ENCODE measurements around the gene FGFBP3.
"Not testable (repeated sequence)": the region's sequence is repeated elsewhere in the genome, so short reads cannot be mapped to it uniquely, and the experiment has no call there.

The FGFBP3 gene

GRCh38 chr10:91907033-91907594 lies 2.2 kb downstream of the FGFBP3 start:
- no peak for DNase-seq
- Histone ChIP-seq H3K27ac (ENCODE audit: insufficient read depth, low read length, poor library complexity, severe bottlenecking) (no peak overlapping the region), H3K4me3 (ENCODE audit: insufficient read depth, low read depth, low read length, poor library complexity, severe bottlenecking) (no peak overlapping the region), H3K4me1 (ENCODE audit: control insufficient read depth, insufficient read depth, low read length, poor library complexity, severe bottlenecking) (peaks cover 13% of the 10 kb centered on the region), H3K36me3 (ENCODE audit: control insufficient read depth, insufficient read depth, low read length) (no peaks in the 10 kb centered on the region), H3K9me3 (ENCODE audit: control insufficient read depth, low read length) (no peaks in the 10 kb centered on the region), H3K27me3 (replicated peaks; ENCODE audit: control insufficient read depth, insufficient read depth, low read length, poor library complexity, severe bottlenecking) (no peaks in the 10 kb centered on the region)

GRCh38 chr10:91901784-91902677 lies 7.3 kb downstream of the FGFBP3 start:
- Histone ChIP-seq H3K4me1 (ENCODE audit: control insufficient read depth, insufficient read depth, low read length, poor library complexity, severe bottlenecking) (no peaks in the 10 kb centered on the region), H3K27ac (ENCODE audit: insufficient read depth, low read length, poor library complexity, severe bottlenecking) (no peak overlapping the region), H3K4me3 (ENCODE audit: insufficient read depth, low read depth, low read length, poor library complexity, severe bottlenecking) (no peak overlapping the region), H3K36me3 (ENCODE audit: control insufficient read depth, insufficient read depth, low read length) (no peaks in the 10 kb centered on the region), H3K27me3 (replicated peaks; ENCODE audit: control insufficient read depth, insufficient read depth, low read length, poor library complexity, severe bottlenecking) (no peaks in the 10 kb centered on the region), H3K9me3 (ENCODE audit: control insufficient read depth, low read length) (no peaks in the 10 kb centered on the region)
- no peak for DNase-seq

- H3K9me3 ChIP-seq (ENCODE audit: control insufficient read depth, low read length), result no peaks in the 10 kb centered on the region
- DNase-seq, result no peak
- H3K36me3 ChIP-seq (ENCODE audit: control insufficient read depth, insufficient read depth, low read length), result no peaks in the 10 kb centered on the region
- no peaks in the 10 kb centered on the region for H3K27me3 ChIP-seq (replicated peaks; ENCODE audit: control insufficient read depth, insufficient read depth, low read length, poor library complexity, severe bottlenecking)
- no peaks in the 10 kb centered on the region for H3K4me1 ChIP-seq (ENCODE audit: control insufficient read depth, insufficient read depth, low read length, poor library complexity, severe bottlenecking)
- no peak overlapping the region for H3K27ac ChIP-seq (ENCODE audit: insufficient read depth, low read length, poor library complexity, severe bottlenecking)
- H3K4me3 ChIP-seq (ENCODE audit: insufficient read depth, low read depth, low read length, poor library complexity, severe bottlenecking), result no peak overlapping the region
These were observed 11.9 kb downstream of the FGFBP3 start for GRCh38 chr10:91897421-91897820.

- H3K27me3 ChIP-seq (replicated peaks; ENCODE audit: control insufficient read depth, insufficient read depth, low read length, poor library complexity, severe bottlenecking), result no peaks in the 10 kb centered on the region
- H3K27ac ChIP-seq (ENCODE audit: insufficient read depth, low read length, poor library complexity, severe bottlenecking), result no peak overlapping the region
- H3K4me1 ChIP-seq (ENCODE audit: control insufficient read depth, insufficient read depth, low read length, poor library complexity, severe bottlenecking), result no peaks in the 10 kb centered on the region
- H3K4me3 ChIP-seq (ENCODE audit: insufficient read depth, low read depth, low read length, poor library complexity, severe bottlenecking), result no peak overlapping the region
- no peaks in the 10 kb centered on the region for H3K36me3 ChIP-seq (ENCODE audit: control insufficient read depth, insufficient read depth, low read length)
- no peaks in the 10 kb centered on the region for H3K9me3 ChIP-seq (ENCODE audit: control insufficient read depth, low read length)
- no peak for DNase-seq
These were observed 13.0 kb downstream of the FGFBP3 start for GRCh38 chr10:91896212-91896756.

GRCh38 chr10:91894261-91894685 lies 15.0 kb downstream of the FGFBP3 start:
- H3K4me3 ChIP-seq (ENCODE audit: insufficient read depth, low read depth, low read length, poor library complexity, severe bottlenecking); H3K9me3 ChIP-seq (ENCODE audit: control insufficient read depth, low read length); H3K4me1 ChIP-seq (ENCODE audit: control insufficient read depth, insufficient read depth, low read length, poor library complexity, severe bottlenecking); H3K27ac ChIP-seq (ENCODE audit: insufficient read depth, low read length, poor library complexity, severe bottlenecking); DNase-seq; H3K36me3 ChIP-seq (ENCODE audit: control insufficient read depth, insufficient read depth, low read length); H3K27me3 ChIP-seq (replicated peaks; ENCODE audit: control insufficient read depth, insufficient read depth, low read length, poor library complexity, severe bottlenecking): not testable (repeated sequence)

GRCh38 chr10:91893051-91893450 lies 16.2 kb downstream of the FGFBP3 start:
- no peaks in the 10 kb centered on the region for H3K9me3 ChIP-seq (ENCODE audit: control insufficient read depth, low read length)
- no peak overlapping the region for H3K27ac ChIP-seq (ENCODE audit: insufficient read depth, low read length, poor library complexity, severe bottlenecking)
- no peaks in the 10 kb centered on the region for H3K27me3 ChIP-seq (replicated peaks; ENCODE audit: control insufficient read depth, insufficient read depth, low read length, poor library complexity, severe bottlenecking)
- DNase-seq, result no peak
- H3K36me3 ChIP-seq (ENCODE audit: control insufficient read depth, insufficient read depth, low read length), result no peaks in the 10 kb centered on the region
- no peaks in the 10 kb centered on the region for H3K4me1 ChIP-seq (ENCODE audit: control insufficient read depth, insufficient read depth, low read length, poor library complexity, severe bottlenecking)
- H3K4me3 ChIP-seq (ENCODE audit: insufficient read depth, low read depth, low read length, poor library complexity, severe bottlenecking), result no peak overlapping the region

- Histone ChIP-seq H3K36me3 (ENCODE audit: control insufficient read depth, insufficient read depth, low read length) (no peaks in the 10 kb centered on the region), H3K4me3 (ENCODE audit: insufficient read depth, low read depth, low read length, poor library complexity, severe bottlenecking) (no peak overlapping the region), H3K27me3 (replicated peaks; ENCODE audit: control insufficient read depth, insufficient read depth, low read length, poor library complexity, severe bottlenecking) (peaks cover 5% of the 10 kb centered on the region), H3K4me1 (ENCODE audit: control insufficient read depth, insufficient read depth, low read length, poor library complexity, severe bottlenecking) (no peaks in the 10 kb centered on the region), H3K27ac (ENCODE audit: insufficient read depth, low read length, poor library complexity, severe bottlenecking) (no peak overlapping the region), H3K9me3 (ENCODE audit: control insufficient read depth, low read length) (no peaks in the 10 kb centered on the region)
- DNase-seq, result no peak
These were observed 17.9 kb downstream of the FGFBP3 start for GRCh38 chr10:91891125-91892001.

GRCh38 chr10:91887272-91888076 lies 21.8 kb downstream of the FGFBP3 start:
- Histone ChIP-seq H3K4me3 (ENCODE audit: insufficient read depth, low read depth, low read length, poor library complexity, severe bottlenecking) (peak overlapping the region; percentile 70), H3K27ac (ENCODE audit: insufficient read depth, low read length, poor library complexity, severe bottlenecking) (no peak overlapping the region), H3K27me3 (replicated peaks; ENCODE audit: control insufficient read depth, insufficient read depth, low read length, poor library complexity, severe bottlenecking) (peaks cover 5% of the 10 kb centered on the region), H3K36me3 (ENCODE audit: control insufficient read depth, insufficient read depth, low read length) (no peaks in the 10 kb centered on the region), H3K4me1 (ENCODE audit: control insufficient read depth, insufficient read depth, low read length, poor library complexity, severe bottlenecking) (no peaks in the 10 kb centered on the region), H3K9me3 (ENCODE audit: control insufficient read depth, low read length) (no peaks in the 10 kb centered on the region)
- no peak for DNase-seq

- Histone ChIP-seq H3K27ac (ENCODE audit: insufficient read depth, low read length, poor library complexity, severe bottlenecking) (no peak overlapping the region), H3K27me3 (replicated peaks; ENCODE audit: control insufficient read depth, insufficient read depth, low read length, poor library complexity, severe bottlenecking) (peaks cover 5% of the 10 kb centered on the region)
These were observed 22.4 kb downstream of the FGFBP3 start for GRCh38 chr10:91886954-91887271.

More at GRCh38 chr10:91886954-91887271, 22.4 kb downstream of the FGFBP3 start:
- H3K36me3 ChIP-seq (ENCODE audit: control insufficient read depth, insufficient read depth, low read length), result no peaks in the 10 kb centered on the region
- no peaks in the 10 kb centered on the region for H3K4me1 ChIP-seq (ENCODE audit: control insufficient read depth, insufficient read depth, low read length, poor library complexity, severe bottlenecking)
- no peaks in the 10 kb centered on the region for H3K9me3 ChIP-seq (ENCODE audit: control insufficient read depth, low read length)
- no peak for DNase-seq
- peak overlapping the region; percentile 70 for H3K4me3 ChIP-seq (ENCODE audit: insufficient read depth, low read depth, low read length, poor library complexity, severe bottlenecking)

Data from effector memory CD4-positive, alpha-beta T cell (primary cell).